ENCODE measurements around the gene AK1.

DNA sequence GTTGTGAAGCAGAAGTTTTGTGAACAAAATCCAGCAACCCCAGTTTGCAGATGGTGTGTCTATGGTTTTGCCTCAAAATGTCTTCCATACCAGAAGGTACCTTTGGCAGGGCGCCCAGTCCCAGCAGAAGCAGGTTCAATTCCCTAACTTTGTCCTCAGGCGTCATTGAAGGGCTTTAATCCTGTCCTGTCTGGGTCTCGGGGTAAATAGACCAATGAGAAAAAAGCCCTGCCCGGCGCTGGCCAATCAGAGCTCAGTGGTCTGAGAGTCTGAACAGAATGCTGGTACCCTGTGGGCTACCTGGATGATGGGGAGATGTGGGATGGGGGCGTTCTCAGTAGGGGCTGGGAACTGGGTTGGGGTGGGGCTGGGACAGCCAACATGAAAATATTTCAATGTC, 45.6 kb upstream of the AK1 start:
- TF ChIP-seq CTCF (IDR thresholded peaks at IDR 0.05) (no peak), EP300 (IDR thresholded peaks at IDR 0.05) (no peak), POLR2AphosphoS5 (IDR thresholded peaks at IDR 0.05) (no peak)

All from esophagus muscularis mucosa (tissue), 4 donors.